ENCODE data around the gene FYTTD1. TPM values are rescaled to one million over a fixed set of nuclear protein-coding genes. Genes with fewer than 3 reads are reported as not detected.
A peak's percentile ranks its signal among the peaks of the same experiment; 100 is the strongest.

The FYTTD1 gene
- total RNA-seq, 2 donors from 2014 or later: 20.4 to 47.3 TPM

DNA sequence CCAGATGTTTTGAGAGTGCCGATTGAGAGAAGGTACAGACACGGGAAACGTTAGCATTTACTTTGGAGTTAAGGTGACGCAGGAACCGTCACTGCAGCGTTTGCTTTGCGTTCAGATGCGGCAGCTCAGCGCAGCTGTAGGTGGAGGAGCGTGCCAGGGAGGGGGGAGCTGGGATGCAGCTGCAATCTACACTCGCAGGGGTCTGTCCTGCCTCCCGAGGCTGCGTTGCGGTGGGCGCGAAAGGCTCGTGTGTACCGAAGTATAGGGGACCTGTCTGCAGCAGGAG lies 425 bp upstream of the FYTTD1 start:
- Histone ChIP-seq H3K4me1 (ENCODE audit: control insufficient read depth in 1 of 2, low read depth in 2 of 2) (peaks cover 10 to 33% of the 10 kb centered on the region in 2 donors), H3K27ac (peak overlapping the region; percentile 94 to 97), H3K9me3 (no peaks in the 10 kb centered on the region), H3K4me3 (peak overlapping the region; percentile 93), H3K36me3 (no peaks in the 10 kb centered on the region), H3K27me3 (replicated peaks; ENCODE audit: insufficient read depth) (no peaks in the 10 kb centered on the region)
- TF ChIP-seq, protein P1, sequence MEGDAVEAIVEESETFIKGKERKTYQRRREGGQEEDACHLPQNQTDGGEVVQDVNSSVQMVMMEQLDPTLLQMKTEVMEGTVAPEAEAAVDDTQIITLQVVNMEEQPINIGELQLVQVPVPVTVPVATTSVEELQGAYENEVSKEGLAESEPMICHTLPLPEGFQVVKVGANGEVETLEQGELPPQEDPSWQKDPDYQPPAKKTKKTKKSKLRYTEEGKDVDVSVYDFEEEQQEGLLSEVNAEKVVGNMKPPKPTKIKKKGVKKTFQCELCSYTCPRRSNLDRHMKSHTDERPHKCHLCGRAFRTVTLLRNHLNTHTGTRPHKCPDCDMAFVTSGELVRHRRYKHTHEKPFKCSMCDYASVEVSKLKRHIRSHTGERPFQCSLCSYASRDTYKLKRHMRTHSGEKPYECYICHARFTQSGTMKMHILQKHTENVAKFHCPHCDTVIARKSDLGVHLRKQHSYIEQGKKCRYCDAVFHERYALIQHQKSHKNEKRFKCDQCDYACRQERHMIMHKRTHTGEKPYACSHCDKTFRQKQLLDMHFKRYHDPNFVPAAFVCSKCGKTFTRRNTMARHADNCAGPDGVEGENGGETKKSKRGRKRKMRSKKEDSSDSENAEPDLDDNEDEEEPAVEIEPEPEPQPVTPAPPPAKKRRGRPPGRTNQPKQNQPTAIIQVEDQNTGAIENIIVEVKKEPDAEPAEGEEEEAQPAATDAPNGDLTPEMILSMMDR (IDR thresholded peaks at IDR 0.05): no peak
- DNase-seq (ENCODE audit: low spot score) (peak; percentile 11), ATAC-seq (ENCODE audit: insufficient number of reproducible peaks, low FRiP score, low read depth) (no peak)

DNA sequence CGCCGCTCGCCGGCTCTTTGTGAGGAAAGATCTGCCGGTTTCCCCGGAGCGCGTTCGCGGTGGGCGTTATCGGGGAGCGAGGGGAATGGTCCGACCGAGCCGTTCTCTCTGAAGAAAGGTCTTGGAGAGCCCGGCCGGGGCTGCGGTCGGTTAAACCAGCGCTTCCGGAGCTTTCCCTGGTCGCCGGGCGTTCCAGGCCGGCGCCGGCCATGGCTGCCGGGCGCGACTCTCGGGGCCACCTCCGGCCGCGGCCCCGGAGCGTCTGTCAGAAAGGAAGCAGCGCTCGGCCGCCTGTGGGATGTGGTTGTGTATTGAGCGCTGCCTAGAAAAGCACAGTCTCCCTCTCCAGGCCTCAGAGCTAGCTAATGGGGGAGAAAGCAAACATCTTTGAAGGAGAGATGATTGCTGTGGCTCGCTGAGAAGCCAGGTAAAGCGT lies 731 bp downstream of the FYTTD1 start:
- Histone ChIP-seq H3K4me1 (ENCODE audit: control insufficient read depth in 1 of 2, low read depth in 2 of 2) (peaks cover 10 to 33% of the 10 kb centered on the region in 2 donors), H3K9me3 (no peaks in the 10 kb centered on the region), H3K36me3 (no peaks in the 10 kb centered on the region), H3K4me3 (peak overlapping the region; percentile 93), H3K27me3 (replicated peaks; ENCODE audit: insufficient read depth) (no peaks in the 10 kb centered on the region), H3K27ac (peak overlapping the region; percentile 94 to 97)
- no peak for ATAC-seq (ENCODE audit: insufficient number of reproducible peaks, low FRiP score, low read depth)
- DNase-seq (ENCODE audit: low spot score): peak; percentile 12
- TF ChIP-seq, protein P1 (IDR thresholded peaks at IDR 0.05): no peak

DNA sequence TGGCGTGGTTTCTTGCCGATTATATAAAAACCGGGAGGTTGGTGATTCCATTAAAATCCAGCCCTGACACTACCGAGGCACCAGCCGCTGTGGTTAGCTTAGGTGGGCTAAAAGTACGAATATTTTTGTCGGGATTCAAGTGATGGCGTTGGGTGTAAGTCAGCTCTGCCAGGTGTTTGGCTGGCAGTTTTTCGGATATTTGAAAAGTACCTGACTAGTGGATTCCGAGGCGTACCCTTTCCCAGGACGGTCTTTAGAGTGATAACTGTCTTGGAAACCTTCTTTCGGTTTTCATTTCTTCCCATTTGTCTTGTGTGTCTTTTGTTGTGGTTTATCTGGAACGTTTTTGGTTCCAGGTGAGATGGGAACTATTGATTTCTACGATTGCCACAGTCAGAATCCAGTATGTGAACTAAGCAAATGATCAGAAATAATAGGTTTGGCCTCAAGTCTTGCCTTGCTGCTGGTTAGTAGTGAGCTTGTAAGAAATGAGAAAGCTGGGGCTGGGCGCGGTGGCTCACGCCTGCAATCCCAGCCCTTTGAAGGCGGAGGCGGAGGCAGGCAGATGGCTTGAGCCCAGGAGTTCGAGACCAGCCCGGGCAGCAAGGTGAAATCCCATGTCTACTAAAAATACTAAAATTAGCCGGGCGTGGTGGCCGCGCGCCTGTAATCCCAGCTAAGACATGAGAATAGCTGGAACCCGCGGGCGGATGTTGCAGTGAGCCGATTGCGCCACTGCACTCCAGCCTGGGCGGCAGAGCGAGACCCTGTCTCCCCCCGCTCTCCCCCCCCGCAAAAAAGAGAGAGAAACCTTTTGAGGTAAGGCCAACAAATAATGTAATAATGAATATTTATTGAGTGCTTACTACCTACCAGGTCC lies 1.4 kb downstream of the FYTTD1 start:
- Histone ChIP-seq H3K4me1 (ENCODE audit: control insufficient read depth in 1 of 2, low read depth in 2 of 2) (peaks cover 10 to 36% of the 10 kb centered on the region in 2 donors), H3K27ac (peak overlapping the region; percentile 94 to 97), H3K27me3 (replicated peaks; ENCODE audit: insufficient read depth) (no peaks in the 10 kb centered on the region), H3K36me3 (no peaks in the 10 kb centered on the region), H3K4me3 (peak overlapping the region; percentile 93), H3K9me3 (no peaks in the 10 kb centered on the region)
- TF ChIP-seq, protein P1 (IDR thresholded peaks at IDR 0.05): no peak
- peak; percentile 19 for DNase-seq (ENCODE audit: low spot score)
- no peak for ATAC-seq (ENCODE audit: insufficient number of reproducible peaks, low FRiP score, low read depth)

DNA sequence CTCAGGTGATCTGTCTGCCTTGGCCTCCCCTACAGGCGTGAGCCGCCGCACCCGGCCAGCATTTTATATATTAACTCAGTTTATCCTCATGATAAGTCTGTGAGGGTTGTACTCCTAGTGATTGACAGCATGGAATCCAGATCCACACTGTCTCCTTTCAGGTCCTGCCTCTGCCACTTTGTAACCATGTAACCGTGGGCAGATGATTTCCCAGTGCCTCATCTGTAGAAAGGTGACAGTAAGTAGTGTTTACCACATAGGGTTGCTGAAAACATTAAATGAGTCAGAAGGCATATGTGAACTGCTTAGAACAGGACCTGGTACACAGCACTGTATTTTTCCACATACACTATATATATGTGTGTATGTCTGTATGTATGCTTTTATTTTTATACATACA lies 2.4 kb downstream of the FYTTD1 start:
- ATAC-seq (ENCODE audit: insufficient number of reproducible peaks, low FRiP score, low read depth) (no peak), DNase-seq (ENCODE audit: low spot score) (no peak)
- TF ChIP-seq, protein P1 (IDR thresholded peaks at IDR 0.05): no peak
- no peaks in the 10 kb centered on the region for H3K9me3 ChIP-seq
- no peaks in the 10 kb centered on the region for H3K27me3 ChIP-seq (replicated peaks; ENCODE audit: insufficient read depth)
- H3K27ac ChIP-seq: peak overlapping the region; percentile 94 to 97
- H3K4me3 ChIP-seq: peak overlapping the region; percentile 93
- no peaks in the 10 kb centered on the region for H3K36me3 ChIP-seq
- H3K4me1 ChIP-seq (ENCODE audit: control insufficient read depth in 1 of 2, low read depth in 2 of 2): peaks cover 10 to 40% of the 10 kb centered on the region in 2 donors

DNA sequence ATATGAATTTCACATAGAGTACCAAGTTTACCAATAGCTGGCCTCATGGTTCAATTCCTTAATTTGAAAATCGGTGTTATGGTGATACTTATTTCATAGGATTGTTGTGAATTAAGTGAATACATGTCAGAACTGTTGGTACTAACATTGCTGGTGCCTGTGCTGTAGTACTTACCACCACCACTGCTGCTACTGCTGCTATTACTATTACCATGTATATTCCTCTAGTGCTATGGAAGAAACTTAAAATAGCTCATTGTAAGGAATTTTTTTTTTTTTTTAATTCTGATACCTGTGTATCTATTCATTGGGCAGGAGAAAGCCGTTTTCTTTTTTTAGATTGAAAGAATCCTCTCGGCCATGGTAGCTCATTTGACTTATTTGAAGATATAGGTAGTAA lies 3.6 kb downstream of the FYTTD1 start:
- no peak overlapping the region for H3K4me3 ChIP-seq
- H3K4me1 ChIP-seq (ENCODE audit: control insufficient read depth in 1 of 2, low read depth in 2 of 2): peaks cover 8 to 38% of the 10 kb centered on the region in 2 donors
- no peaks in the 10 kb centered on the region for H3K27me3 ChIP-seq (replicated peaks; ENCODE audit: insufficient read depth)
- H3K27ac ChIP-seq: no peak overlapping the region
- H3K36me3 ChIP-seq: no peaks in the 10 kb centered on the region
- H3K9me3 ChIP-seq: no peaks in the 10 kb centered on the region
- no peak for DNase-seq (ENCODE audit: low spot score)
- ATAC-seq (ENCODE audit: insufficient number of reproducible peaks, low FRiP score, low read depth): no peak
- TF ChIP-seq, protein P1 (IDR thresholded peaks at IDR 0.05): peak; percentile 7
